DND-41 (cell line): ENCODE data around the gene ANKRD13B.

ENCODE experiments used
- ATAC-seq: fragments of 200-7000 bp; cut with Tn5 transposase; 3 replicates; pipeline ENCODE4 v1.9.1; 2021; ENCODE audit warnings: low read depth; ENCODE audit not compliant: insufficient read depth
- DNase-seq: peaks from one replicate; pipeline ENCODE4 v3.0.0-alpha.2; 2020
- H2AFZ ChIP-seq: 2 replicates; pipeline ENCODE4 v1.6.0; 2012; ENCODE audit warnings: low read depth, low read length
- H3K27ac ChIP-seq: 2 replicates; pipeline ENCODE4 v1.5.1; 2012; ENCODE audit warnings: low read length, inconsistent platforms
- H3K27me3 ChIP-seq: fragments of 200-600 bp; sonication (generic); 2 replicates; pipeline ENCODE4 v1.6.0; 2012; ENCODE audit warnings: low read length, mild to moderate bottlenecking, inconsistent platforms; ENCODE audit not compliant: insufficient read depth, poor library complexity
- H3K36me3 ChIP-seq: 2 replicates; pipeline ENCODE4 v1.5.1; 2012; ENCODE audit warnings: low read length, inconsistent platforms; ENCODE audit not compliant: insufficient read depth
- H3K4me1 ChIP-seq: 2 replicates; pipeline ENCODE4 v1.5.1; 2012; ENCODE audit warnings: mild to moderate bottlenecking, low read length; ENCODE audit not compliant: insufficient read depth
- H3K4me2 ChIP-seq: 2 replicates; pipeline ENCODE4 v1.6.0; 2012; ENCODE audit warnings: mild to moderate bottlenecking, moderate library complexity, low read length, inconsistent platforms; ENCODE audit not compliant: insufficient read depth
- H3K4me3 ChIP-seq, 2 experiments: fragments of 200-600 bp in 1 of 2; shearing (Covaris generic) in 1 of 2; 2 replicates each; pipeline ENCODE4 v1.5.1; 2012 to 2016; ENCODE audit warnings: inconsistent platforms in 2 of 2, low read length in 2 of 2, mild to moderate bottlenecking in 2 of 2, low read depth in 1 of 2, moderate library complexity in 1 of 2
- H3K79me2 ChIP-seq: 2 replicates; pipeline ENCODE4 v1.6.0; 2012; ENCODE audit warnings: low read length, inconsistent platforms; ENCODE audit not compliant: insufficient read depth
- H3K9ac ChIP-seq: 2 replicates; pipeline ENCODE4 v1.6.0; 2012; ENCODE audit warnings: low read depth, mild to moderate bottlenecking, inconsistent platforms, low read length, moderate library complexity
- H3K9me3 ChIP-seq: 2 replicates; pipeline ENCODE4 v1.5.1; 2012; ENCODE audit warnings: low read length, moderate library complexity, mild to moderate bottlenecking, inconsistent platforms; ENCODE audit not compliant: insufficient read depth, severe bottlenecking
- H4K20me1 ChIP-seq: 2 replicates; pipeline ENCODE4 v1.6.0; 2012; ENCODE audit warnings: low read length; ENCODE audit not compliant: insufficient read depth
- CTCF ChIP-seq: IDR thresholded peaks from 2 replicates; pipeline ENCODE4 v1.5.1; 2012; ENCODE audit warnings: borderline replicate concordance, low read length, moderate library complexity, mild to moderate bottlenecking; ENCODE audit not compliant: poor library complexity, severe bottlenecking; ENCODE audit errors: extremely low read depth
- EZH2 ChIP-seq: IDR thresholded peaks from 3 replicates; pipeline ENCODE4 v1.6.1; 2012; ENCODE audit warnings: borderline replicate concordance, low read depth, mild to moderate bottlenecking, moderate library complexity, low read length, inconsistent platforms; ENCODE audit not compliant: severe bottlenecking

The ANKRD13B gene

DNA sequence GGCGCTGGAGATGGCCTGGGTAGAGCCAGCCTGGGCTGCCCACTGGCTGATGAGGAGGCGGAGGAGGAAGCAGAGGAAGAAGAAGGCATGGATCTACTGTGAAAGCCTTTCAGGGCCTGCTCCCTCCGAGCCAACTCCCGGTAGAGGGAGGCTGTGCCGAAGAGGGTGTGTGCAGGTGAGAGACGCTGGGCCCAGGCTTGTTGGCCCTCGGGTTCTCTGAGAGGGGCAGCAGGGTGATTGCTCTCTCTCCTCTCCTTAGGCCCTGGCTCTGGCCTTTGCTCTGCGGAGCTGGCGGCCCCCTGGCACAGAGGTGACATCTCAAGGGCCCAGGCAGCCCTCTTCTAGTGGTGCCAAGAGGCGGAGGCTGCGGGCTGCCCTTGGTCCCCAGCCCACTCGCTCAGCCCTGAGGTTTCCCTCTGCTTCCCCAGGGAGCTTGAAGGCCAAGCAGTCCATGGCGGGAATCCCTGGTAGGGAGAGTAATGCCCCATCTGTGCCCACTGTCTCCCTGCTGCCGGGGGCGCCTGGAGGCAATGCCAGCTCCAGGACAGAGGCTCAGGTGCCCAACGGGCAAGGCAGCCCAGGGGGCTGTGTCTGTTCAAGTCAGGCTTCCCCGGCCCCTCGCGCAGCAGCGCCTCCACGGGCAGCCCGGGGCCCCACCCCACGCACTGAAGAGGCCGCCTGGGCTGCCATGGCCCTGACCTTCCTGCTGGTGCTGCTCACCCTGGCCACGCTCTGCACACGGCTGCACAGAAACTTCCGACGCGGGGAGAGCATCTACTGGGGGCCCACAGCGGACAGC lies 20.9 kb upstream of the ANKRD13B start:
- Histone ChIP-seq H3K4me2 (no peak overlapping the region), H4K20me1 (peaks cover 45% of the 10 kb centered on the region; the same call in 1 of the 2 replicates), H3K79me2 (peaks cover 22% of the 10 kb centered on the region)

DNA sequence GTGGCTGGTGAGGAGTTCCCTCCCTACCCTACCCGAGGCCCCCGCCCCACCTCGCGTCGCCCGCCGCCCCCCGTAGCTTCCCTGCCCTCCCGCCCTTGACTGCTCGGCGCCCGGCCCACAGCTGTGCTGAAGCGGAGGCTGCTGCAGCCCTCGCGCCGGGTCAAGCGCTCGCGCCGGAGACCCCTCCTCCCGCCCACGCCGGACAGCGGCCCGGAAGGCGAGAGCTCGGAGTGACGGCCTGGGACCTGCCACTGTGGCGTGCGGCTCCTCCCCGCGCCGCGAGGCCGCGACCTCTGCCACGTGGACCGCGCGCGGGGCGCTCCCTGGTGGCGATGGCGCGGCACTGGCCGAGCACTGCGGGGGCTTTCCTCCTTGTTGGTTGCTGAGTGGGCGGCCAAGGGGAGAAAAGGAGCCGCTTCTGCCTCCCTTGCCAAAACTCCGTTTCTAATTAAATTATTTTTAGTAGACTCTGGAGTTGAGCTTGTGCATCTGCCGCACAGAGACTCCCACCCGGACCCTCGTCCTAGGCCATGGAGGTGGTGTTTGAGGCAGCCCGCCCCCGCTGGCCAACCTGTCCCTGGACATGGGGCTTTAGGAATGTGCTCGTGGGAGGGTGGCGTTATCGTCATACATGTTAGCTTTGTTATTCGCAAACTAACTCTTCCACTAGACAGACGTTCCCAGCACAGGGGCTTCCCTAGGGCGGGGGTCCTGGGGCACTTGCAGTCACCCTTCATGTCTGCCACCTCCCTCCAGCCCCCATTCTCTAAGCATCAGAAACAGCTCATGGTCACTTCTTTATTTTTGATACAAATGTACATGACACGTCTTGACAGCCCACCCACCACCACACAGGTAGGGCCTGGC lies 20.0 kb upstream of the ANKRD13B start:
- Histone ChIP-seq H3K9ac (no peak overlapping the region), H3K9me3 (no peaks in the 10 kb centered on the region), H3K36me3 (peaks cover 62% of the 10 kb centered on the region), H3K27ac (no peak overlapping the region), H4K20me1 (peaks cover 49% of the 10 kb centered on the region; the same call in 1 of the 2 replicates), H3K27me3 (no peaks in the 10 kb centered on the region), H2AFZ (no peak overlapping the region), H3K4me3 (no peak overlapping the region), H3K4me2 (no peak overlapping the region), H3K4me1 (peaks cover 21% of the 10 kb centered on the region), H3K79me2 (peaks cover 16% of the 10 kb centered on the region)
- TF ChIP-seq EZH2 (no peak), CTCF (peak; percentile 43)
- no peak for DNase-seq
- no peak for ATAC-seq

More for the DNA sequence above, 20.9 kb upstream of the ANKRD13B start:
- Histone ChIP-seq H3K27ac (no peak overlapping the region), H3K4me1 (peaks cover 28% of the 10 kb centered on the region), H2AFZ (no peak overlapping the region), H3K9ac (peak overlapping the region; percentile 8; the same call in 1 of the 2 replicates), H3K27me3 (no peaks in the 10 kb centered on the region), H3K9me3 (no peaks in the 10 kb centered on the region), H3K36me3 (peaks cover 54% of the 10 kb centered on the region), H3K4me3 (no peak overlapping the region)
- DNase-seq (no peak), ATAC-seq (no peak)
- TF ChIP-seq CTCF, result no peak
- TF ChIP-seq EZH2, result no peak

- ATAC-seq (no peak), DNase-seq (no peak)
- no peak overlapping the region for H3K4me2 ChIP-seq
- H3K27ac ChIP-seq, result no peak overlapping the region
- H3K27me3 ChIP-seq, result no peaks in the 10 kb centered on the region
- peaks cover 16% of the 10 kb centered on the region for H3K79me2 ChIP-seq
- no peak overlapping the region for H2AFZ ChIP-seq
- H3K4me1 ChIP-seq, result peaks cover 18% of the 10 kb centered on the region
- no peak overlapping the region for H3K4me3 ChIP-seq
- peaks cover 54% of the 10 kb centered on the region; the same call in 1 of the 2 replicates for H4K20me1 ChIP-seq
- no peaks in the 10 kb centered on the region for H3K9me3 ChIP-seq
- TF ChIP-seq CTCF, result no peak
- no peak for TF ChIP-seq EZH2
- peaks cover 68% of the 10 kb centered on the region for H3K36me3 ChIP-seq
- H3K9ac ChIP-seq, result no peak overlapping the region
Measured at GRCh38 chr17:29573558-29573869, 19.4 kb upstream of the ANKRD13B start.
